HepG2 (cell line): ENCODE results near the gene CHST2. TPM values are rescaled to one million over a fixed set of nuclear protein-coding genes. Genes with fewer than 3 reads are reported as not detected.

Experiments used
- ATAC-seq: fragments of 200-7000 bp; cut with Tn5 transposase; 3 replicates; pipeline ENCODE4 v1.9.1; 2020; ENCODE audit warnings: mild to moderate bottlenecking, moderate library complexity
- BruUV-seq: library from RNA; stranded (reverse); fragments of 400-500 nt; replicated peaks from 2 replicates; lab custom pipeline; 2021; lab: Mats Ljungman, UMichigan
- CTCF ChIA-PET: fragments of 300-600 bp; formaldehyde crosslinking; extraction: SDS; loops from one replicate; lab custom pipeline; 2021; ENCODE audit warnings: low total read pairs, inconsistent platforms, low intra/inter-chr PET ratio; lab: Yijun Ruan, JAX
- POLR2A ChIA-PET: fragments of 350-600 bp; sonication (Branson Sonifier 250); formaldehyde crosslinking; loops from one replicate; lab custom pipeline; 2020; ENCODE audit warnings: antibody characterized with exemption, inconsistent platforms; lab: Yijun Ruan, JAX
- DNase-seq: peaks from one replicate; pipeline ENCODE4 v3.0.0-alpha.2; 2015; ENCODE audit warnings: low spot score
- FAIRE-seq: peaks from 3 replicates; lab custom pipeline; 2011; peaks lifted over from hg19 to GRCh38; lab: Jason Lieb, UNC
- H2AFZ ChIP-seq: one replicate; pipeline ENCODE4 v1.6.1; 2011; ENCODE audit warnings: low read length, inconsistent platforms
- H3K27ac ChIP-seq: fragments of 300-600 bp; 3 replicates; pipeline ENCODE4 v1.8.0; 2011; ENCODE audit warnings: mixed run types, mild to moderate bottlenecking, mixed read lengths, low read length, inconsistent platforms; ENCODE audit not compliant: insufficient read depth; ENCODE audit errors: extremely low read length
- H3K27me3 ChIP-seq, 2 experiments: fragments of 200-600 bp in 1 of 2; 2 replicates in 1 of 2; 3 replicates in 1 of 2; pipeline versions ENCODE4 v1.6.0 to v1.8.0; 2011; ENCODE audit warnings: low read length in 2 of 2, mild to moderate bottlenecking in 2 of 2, moderate library complexity in 2 of 2, inconsistent platforms in 1 of 2; ENCODE audit not compliant: insufficient read depth in 2 of 2, control insufficient read depth in 1 of 2
- H3K36me3 ChIP-seq, 2 experiments: fragments of 200-600 bp in 1 of 2; replicated peaks in 1 of 2; 2 replicates in 1 of 2; 3 replicates in 1 of 2; pipeline versions ENCODE4 v1.5.1 to v1.8.0; 2011; ENCODE audit warnings: low read length in 2 of 2, inconsistent platforms in 1 of 2; ENCODE audit not compliant: insufficient read depth in 2 of 2, control insufficient read depth in 1 of 2
- H3K4me1 ChIP-seq: 2 replicates; pipeline ENCODE4 v1.5.1; 2012; ENCODE audit warnings: low read length, inconsistent platforms; ENCODE audit not compliant: insufficient read depth
- H3K4me2 ChIP-seq: 2 replicates; pipeline ENCODE4 v1.6.0; 2011; ENCODE audit warnings: low read depth, low read length, inconsistent platforms
- H3K4me3 ChIP-seq, 3 experiments: fragments of 200-600 bp in 1 of 3; sonication (generic), shearing (Covaris generic) in 1 of 3; replicated peaks in 1 of 3; 2 replicates each; pipeline ENCODE4 v1.5.1; 2011 to 2016; ENCODE audit warnings: low read length in 3 of 3, inconsistent platforms in 2 of 3, low read depth in 2 of 3, mild to moderate bottlenecking in 2 of 3, control low read depth in 1 of 3, mixed read lengths in 1 of 3; ENCODE audit not compliant: insufficient read depth in 1 of 3
- H3K79me2 ChIP-seq: one replicate; pipeline ENCODE4 v1.6.1; 2011; ENCODE audit warnings: low read length, inconsistent platforms; ENCODE audit not compliant: insufficient read depth
- H3K9ac ChIP-seq: 2 replicates; pipeline ENCODE4 v1.6.0; 2011; ENCODE audit warnings: mild to moderate bottlenecking, low read depth, low read length, inconsistent platforms; ENCODE audit not compliant: insufficient read depth
- H3K9me3 ChIP-seq: 2 replicates; pipeline ENCODE4 v1.5.1; 2012; ENCODE audit warnings: mild to moderate bottlenecking, low read length
- H4K20me1 ChIP-seq: 2 replicates; pipeline ENCODE4 v1.6.0; 2011; ENCODE audit warnings: inconsistent platforms, mild to moderate bottlenecking, low read length, moderate library complexity; ENCODE audit not compliant: insufficient read depth
- ATF2 ChIP-seq: sonication (generic); formaldehyde crosslinking; IDR thresholded peaks from 2 replicates; pipeline ENCODE4 v1.4.0; 2020; ENCODE audit warnings: missing genetic modification reagents
- HNRNPK ChIP-seq: fragments of 200-400 bp; formaldehyde crosslinking; IDR thresholded peaks from 2 replicates; pipeline ENCODE4 v1.6.1; 2018; ENCODE audit warnings: low read length, low read depth, moderate library complexity, mild to moderate bottlenecking; ENCODE audit not compliant: poor library complexity, severe bottlenecking
- MAFF ChIP-seq: IDR thresholded peaks from 2 replicates; pipeline ENCODE4 v1.6.1; 2011; ENCODE audit warnings: low read depth, low read length, improper control_type of control experiment
- NFIB ChIP-seq: sonication (generic); formaldehyde crosslinking; IDR thresholded peaks from 2 replicates; pipeline ENCODE4 v1.9.0; 2021; ENCODE audit warnings: missing genetic modification reagents, mild to moderate bottlenecking, borderline replicate concordance
- YEATS2 ChIP-seq: sonication (generic); formaldehyde crosslinking; IDR thresholded peaks from 2 replicates; pipeline ENCODE4 v1.4.0; 2020; ENCODE audit warnings: missing genetic modification reagents, borderline replicate concordance
- ZNF496 ChIP-seq: sonication (generic); formaldehyde crosslinking; IDR thresholded peaks from 2 replicates; pipeline ENCODE4 v1.8.1; 2023; ENCODE audit warnings: mild to moderate bottlenecking, moderate library complexity, missing genetic modification reagents; ENCODE audit not compliant: insufficient replicate concordance
- WGBS: methylation state at CpG from one replicate; pipeline ENCODE4 v1.1.6; 2017; ENCODE audit warnings: low lambda C conversion rate; 5-methylcytosine and 5-hydroxymethylcytosine counted together
- in situ Hi-C: cut with HindIII; loops from 2 replicates; pipeline ENCODE4 v1.10.0; 2017; ENCODE audit warnings: low pct_unique_long_range_greater_than_20kb; ENCODE audit not compliant: extremely low pct_ligation_motif_present
- intact Hi-C: fragments of 100-400 bp; cut with micrococcal nuclease; formaldehyde crosslinking; loops from one replicate; pipeline ENCODE4 v1.10.0; 2022; ENCODE audit not compliant: unreplicated experiment
- polyA plus RNA-seq, 8 experiments: library from polyadenylated mRNA; depleted of rRNA in 3 of 8; stranded (reverse) in 7 of 8; unstranded in 1 of 8; fragments of >200 nt; fragmentation: Illumina TruSeq in 4 of 8; extraction: Trizol in 4 of 8; gene quantifications; 2 replicates each; pipeline versions ENCODE4 v1.2.1 to v1.2.3, GENCODE V29; 2011 to 2016; ENCODE audit warnings: low read depth in 4 of 8, missing spikeins in 1 of 8, mixed read lengths in 1 of 8; ENCODE audit not compliant: insufficient read depth in 1 of 8
- total RNA-seq, 5 experiments: library from RNA; depleted of rRNA; stranded (reverse); fragments of >200 nt; fragmentation: Illumina TruSeq; extraction: Trizol; gene quantifications; 2 replicates each; pipeline ENCODE4 v1.2.3, GENCODE V29; 2016; ENCODE audit warnings: low read depth in 1 of 5

CHST2 gene
- total and polyA plus RNA-seq, 2 of the 13 experiments (the other 11 are each of a cell fraction or from before 2014, with no cell fraction given), result not detected

- 14% methylated on average over 4 of the region's 4 CpGs for WGBS
- H3K27me3 ChIP-seq, result no peaks in the 10 kb centered on the region; a peak in 1 of 5 replicates
- TF ChIP-seq ATF2, result no peak
- TF ChIP-seq HNRNPK, result no peak
- TF ChIP-seq YEATS2, result no peak
- TF ChIP-seq MAFF, result no peak
- no peak for TF ChIP-seq ZNF496
- no peak for TF ChIP-seq NFIB
- H3K4me3 ChIP-seq, result no peak overlapping the region
- no peaks in the 10 kb centered on the region for H3K79me2 ChIP-seq
- H2AFZ ChIP-seq, result no peak overlapping the region
- no TSS peak for BruUV-seq
- ATAC-seq (no peak), DNase-seq (no peak), FAIRE-seq (no peak)
- ChIA-PET POLR2A (no interaction called here), CTCF (no interaction called here)
- no peaks in the 10 kb centered on the region for H3K9me3 ChIP-seq
- intact Hi-C loops, result no loop called here
- H3K36me3 ChIP-seq, result no peaks in the 10 kb centered on the region
- H3K4me1 ChIP-seq, result no peaks in the 10 kb centered on the region
- no peak overlapping the region for H3K9ac ChIP-seq
- no peak overlapping the region for H3K27ac ChIP-seq
- in situ Hi-C loops, result no loop called here
- no peak overlapping the region for H3K4me2 ChIP-seq
- no peaks in the 10 kb centered on the region for H4K20me1 ChIP-seq
Observed at GRCh38 chr3:143155756-143156155, 36.2 kb downstream of the CHST2 start.
